AG04450 (cell line): ENCODE results near the gene CLEC4C. TPM values are rescaled to one million over a fixed set of nuclear protein-coding genes. Genes with fewer than 3 reads are reported as not detected.
"Not testable (repeated sequence)": the region's sequence is repeated elsewhere in the genome, so short reads cannot be mapped to it uniquely, and the experiment has no call there.

Source experiments
- CTCF ChIA-PET: fragments of 300-600, 350-600 bp; formaldehyde crosslinking; extraction: SDS; loops from one replicate; lab custom pipeline; 2022; ENCODE audit warnings: antibody characterized with exemption, inconsistent platforms; lab: Charles Lee
- POLR2A ChIA-PET: fragments of 350-600 bp; formaldehyde crosslinking; extraction: SDS; loops from one replicate; lab custom pipeline; 2021; ENCODE audit warnings: antibody characterized with exemption, inconsistent platforms; lab: Yijun Ruan, JAX
- DNase-seq: peaks from one replicate; pipeline ENCODE4 v3.0.0-alpha.2; 2011; ENCODE audit warnings: low read depth, low spot score
- H3K27ac ChIP-seq: one replicate; pipeline ENCODE4 v1.5.1; 2012; ENCODE audit warnings: low read depth, low read length, control low read depth
- H3K27me3 ChIP-seq: one replicate; pipeline ENCODE4 v1.6.0; 2012; ENCODE audit warnings: low read length; ENCODE audit not compliant: control insufficient read depth, insufficient read depth
- H3K4me3 ChIP-seq: 2 replicates; pipeline ENCODE4 v1.5.1; 2011; ENCODE audit warnings: mild to moderate bottlenecking, low read depth, low read length, control low read depth
- H3K9me3 ChIP-seq: 2 replicates; pipeline ENCODE4 v1.5.1; 2012; ENCODE audit warnings: low read length; ENCODE audit not compliant: control insufficient read depth, insufficient read depth
- polyA plus RNA-seq: library from polyadenylated mRNA; depleted of rRNA; stranded (reverse); fragments of >200 nt; gene quantifications from 2 replicates; pipeline ENCODE4 v1.2.3, GENCODE V29; 2011
- TF ChIP-seq, protein P1 (sequence below): IDR thresholded peaks from 2 replicates; pipeline ENCODE4 v1.5.1; 2011; ENCODE audit warnings: low read depth, low read length, control low read depth, inconsistent platforms

The CLEC4C gene
- polyA plus RNA-seq, 1 experiment, result not detected

DNA sequence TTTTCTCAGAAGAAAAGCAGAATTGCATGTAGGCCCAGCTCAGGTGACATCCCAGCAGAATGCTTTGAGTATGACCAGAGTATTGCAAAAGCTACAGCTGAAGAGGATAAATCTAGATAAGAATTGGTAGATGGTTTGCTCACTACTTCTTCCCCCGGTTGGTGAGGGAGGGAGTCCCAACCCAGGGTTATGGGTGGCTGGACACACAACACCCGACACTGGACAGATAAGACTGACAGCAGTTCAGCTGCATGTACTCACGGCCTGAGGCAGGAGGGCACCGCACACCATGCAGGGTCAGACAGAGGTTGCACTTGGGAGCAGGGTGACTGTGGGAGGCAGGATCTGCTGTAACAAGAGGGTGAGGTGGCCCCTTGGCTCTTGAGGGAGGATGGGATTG lies 1.7 kb upstream of the CLEC4C start:
- ChIA-PET CTCF (no interaction called here), POLR2A (no interaction called here)

DNA sequence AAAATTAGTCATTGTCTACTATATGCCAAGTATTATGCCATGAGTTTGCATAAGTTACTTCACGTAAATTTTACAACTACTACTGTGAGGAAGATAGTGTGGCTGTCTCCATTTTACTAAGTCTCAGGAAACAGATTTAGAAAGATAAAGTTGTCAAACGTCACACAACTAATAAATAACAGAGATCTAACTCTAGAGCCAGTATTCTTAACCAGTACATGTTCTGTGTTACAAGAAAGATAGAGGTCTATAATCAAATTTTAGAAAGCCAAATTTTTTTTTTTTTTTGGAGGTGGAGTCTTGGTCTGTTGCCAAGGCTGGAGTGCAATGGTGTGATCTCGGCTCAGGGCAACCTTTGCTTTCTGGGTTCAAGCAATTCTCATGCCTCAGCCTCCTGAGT lies 14.2 kb downstream of the CLEC4C start:
- POLR2A ChIA-PET, result interaction anchor here (0.7 kb wide), 1 partner anchor 190 kb away, joined by 5 read pairs; no protein-coding TSS in a partner anchor
- Histone ChIP-seq H3K9me3 (peaks cover 7% of the 10 kb centered on the region), H3K4me3 (no peak overlapping the region), H3K27me3 (no peaks in the 10 kb centered on the region), H3K27ac (no peak overlapping the region)
- CTCF ChIA-PET, result no interaction called here
- TF ChIP-seq, protein P1, sequence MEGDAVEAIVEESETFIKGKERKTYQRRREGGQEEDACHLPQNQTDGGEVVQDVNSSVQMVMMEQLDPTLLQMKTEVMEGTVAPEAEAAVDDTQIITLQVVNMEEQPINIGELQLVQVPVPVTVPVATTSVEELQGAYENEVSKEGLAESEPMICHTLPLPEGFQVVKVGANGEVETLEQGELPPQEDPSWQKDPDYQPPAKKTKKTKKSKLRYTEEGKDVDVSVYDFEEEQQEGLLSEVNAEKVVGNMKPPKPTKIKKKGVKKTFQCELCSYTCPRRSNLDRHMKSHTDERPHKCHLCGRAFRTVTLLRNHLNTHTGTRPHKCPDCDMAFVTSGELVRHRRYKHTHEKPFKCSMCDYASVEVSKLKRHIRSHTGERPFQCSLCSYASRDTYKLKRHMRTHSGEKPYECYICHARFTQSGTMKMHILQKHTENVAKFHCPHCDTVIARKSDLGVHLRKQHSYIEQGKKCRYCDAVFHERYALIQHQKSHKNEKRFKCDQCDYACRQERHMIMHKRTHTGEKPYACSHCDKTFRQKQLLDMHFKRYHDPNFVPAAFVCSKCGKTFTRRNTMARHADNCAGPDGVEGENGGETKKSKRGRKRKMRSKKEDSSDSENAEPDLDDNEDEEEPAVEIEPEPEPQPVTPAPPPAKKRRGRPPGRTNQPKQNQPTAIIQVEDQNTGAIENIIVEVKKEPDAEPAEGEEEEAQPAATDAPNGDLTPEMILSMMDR, result no peak
- DNase-seq, result no peak

More for the DNA sequence above, 1.7 kb upstream of the CLEC4C start:
- H3K27ac ChIP-seq, result no peak overlapping the region
- H3K27me3 ChIP-seq, result no peaks in the 10 kb centered on the region
- peaks cover 23% of the 10 kb centered on the region for H3K9me3 ChIP-seq
- H3K4me3 ChIP-seq, result no peak overlapping the region
- DNase-seq, result no peak
- TF ChIP-seq, protein P1, result no peak

DNA sequence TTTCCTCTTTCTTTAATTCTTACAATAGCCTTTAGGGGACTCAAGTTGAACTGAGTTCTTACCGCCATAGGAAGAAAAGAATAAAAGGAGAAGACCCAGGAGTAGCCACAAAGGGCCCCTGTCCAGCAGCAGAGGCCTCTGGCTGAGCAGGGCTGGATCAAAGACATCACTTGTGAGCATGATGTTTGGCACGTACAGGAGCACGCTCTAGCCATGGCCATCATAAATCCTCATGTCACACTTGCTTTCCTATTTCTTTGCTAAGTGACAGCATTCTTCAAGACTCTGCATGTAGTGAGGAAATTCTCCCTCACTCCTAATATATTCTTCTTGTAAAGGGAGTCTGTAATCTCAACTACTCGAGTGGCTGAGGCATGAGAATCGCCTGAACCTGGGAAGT lies 15.7 kb downstream of the CLEC4C start:
- Histone ChIP-seq H3K27me3 (no peaks in the 10 kb centered on the region), H3K4me3 (no peak overlapping the region), H3K27ac (no peak overlapping the region), H3K9me3 (peaks cover 4% of the 10 kb centered on the region)
- ChIA-PET CTCF (no interaction called here), POLR2A (no interaction called here)
- TF ChIP-seq, protein P1, result no peak
- DNase-seq, result no peak

DNA sequence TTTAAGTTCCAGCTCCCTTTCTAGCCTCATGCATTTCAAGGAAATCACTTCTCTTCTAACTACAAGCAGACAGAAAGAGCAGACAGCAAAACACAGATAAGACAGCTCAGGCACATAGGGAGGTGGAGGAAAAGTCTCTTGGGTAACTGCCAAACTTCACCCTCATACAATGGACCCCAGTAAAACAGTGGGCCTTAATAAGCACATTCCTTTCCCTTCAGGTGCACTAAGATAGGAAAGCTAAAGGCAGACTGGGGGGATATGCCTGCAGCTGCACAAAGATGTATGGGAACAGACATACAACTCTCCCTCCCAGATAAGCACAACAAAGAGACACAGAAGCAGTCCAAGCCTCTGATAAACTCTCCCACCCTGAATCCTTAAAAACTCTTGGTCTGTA lies 16.2 kb downstream of the CLEC4C start:
- H3K4me3 ChIP-seq, H3K27me3 ChIP-seq, POLR2A ChIA-PET, DNase-seq, H3K27ac ChIP-seq, CTCF ChIA-PET, H3K9me3 ChIP-seq: not testable (repeated sequence)

DNA sequence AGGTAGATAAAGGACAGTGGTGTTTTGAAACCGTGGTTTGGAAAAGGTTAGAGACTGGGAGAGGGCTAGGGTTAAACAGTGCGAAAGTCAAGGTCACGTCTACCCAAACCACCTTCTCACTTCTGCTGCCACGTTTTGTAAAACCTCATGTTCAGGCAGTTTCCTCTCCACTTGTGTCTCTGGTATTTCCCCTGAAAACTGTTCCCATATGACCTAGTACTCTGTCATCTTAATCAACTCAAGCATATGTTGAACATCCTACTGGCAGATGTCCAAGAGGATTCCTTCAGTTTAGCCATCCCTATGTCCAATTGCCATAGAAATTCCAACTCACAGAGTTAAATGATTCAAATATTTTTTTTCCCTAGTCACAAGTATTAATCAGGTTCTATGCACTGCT lies 17.4 kb downstream of the CLEC4C start:
- CTCF ChIA-PET, result no interaction called here
- no peak for DNase-seq
- POLR2A ChIA-PET, result no interaction called here
- Histone ChIP-seq H3K27ac (no peak overlapping the region), H3K4me3 (no peak overlapping the region), H3K27me3 (no peaks in the 10 kb centered on the region), H3K9me3 (peaks cover 9% of the 10 kb centered on the region)
- TF ChIP-seq, protein P1, result no peak

DNA sequence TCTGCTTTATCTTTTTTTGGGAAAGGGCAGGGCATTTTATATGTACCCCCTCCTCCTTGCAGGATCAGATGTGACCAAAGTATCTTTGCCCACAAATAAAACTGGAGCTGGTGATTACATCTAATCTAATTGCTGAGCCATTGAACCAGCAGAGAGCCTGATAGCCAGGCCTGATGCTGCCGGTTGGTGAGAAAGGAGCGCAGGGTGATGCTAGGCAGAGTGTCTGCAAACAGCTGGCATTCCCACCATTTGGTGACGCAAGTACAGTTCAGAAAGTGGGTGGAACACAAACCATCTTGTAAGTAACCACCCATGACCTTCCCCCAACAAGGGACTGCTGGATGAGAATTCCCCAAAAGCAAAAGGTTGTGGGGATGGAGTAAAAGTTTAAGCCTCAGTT lies 23.2 kb downstream of the CLEC4C start:
- no peak for DNase-seq
- Histone ChIP-seq H3K9me3 (peaks cover 7% of the 10 kb centered on the region), H3K27me3 (no peaks in the 10 kb centered on the region), H3K27ac (no peak overlapping the region), H3K4me3 (no peak overlapping the region)
- POLR2A ChIA-PET, result no interaction called here
- CTCF ChIA-PET, result interaction anchor here (0.5 kb wide), 1 partner anchor 262 kb away, joined by 5 read pairs; no protein-coding TSS in a partner anchor
- TF ChIP-seq, protein P1, result no peak
